ENCODE measurements around the gene KCTD16.

The KCTD16 gene

DNA sequence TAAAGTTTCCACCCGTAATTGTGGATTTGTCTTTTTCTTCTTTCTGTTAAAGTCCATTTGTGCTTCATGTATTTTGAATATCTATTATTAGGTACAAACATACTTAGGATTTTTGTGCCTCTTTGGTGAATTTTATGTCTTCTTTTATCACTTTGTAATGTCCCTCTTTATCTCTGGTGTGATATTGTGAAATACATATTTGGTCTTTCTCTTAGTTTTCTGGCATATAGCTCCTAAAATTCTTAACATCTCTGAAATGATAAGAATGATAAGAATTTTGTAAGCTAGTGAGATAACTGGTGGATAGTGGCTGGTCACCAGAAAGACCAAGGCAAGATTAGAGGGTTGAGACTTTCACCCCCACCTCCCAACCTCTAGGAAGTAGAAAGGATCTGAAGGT is 111.1 kb downstream of the KCTD16 start:
- no peak for DNase-seq (ENCODE audit: low spot score)
- TF ChIP-seq CTCF (IDR thresholded peaks at IDR 0.05; ENCODE audit: extremely low read depth, insufficient read depth, missing control alignments) = no peak
- in situ Hi-C loops (cut with MboI; ENCODE audit: low pct_unique_long_range_greater_than_20kb, low sequenced_read_pairs, unreplicated experiment) = no loop called here

DNA sequence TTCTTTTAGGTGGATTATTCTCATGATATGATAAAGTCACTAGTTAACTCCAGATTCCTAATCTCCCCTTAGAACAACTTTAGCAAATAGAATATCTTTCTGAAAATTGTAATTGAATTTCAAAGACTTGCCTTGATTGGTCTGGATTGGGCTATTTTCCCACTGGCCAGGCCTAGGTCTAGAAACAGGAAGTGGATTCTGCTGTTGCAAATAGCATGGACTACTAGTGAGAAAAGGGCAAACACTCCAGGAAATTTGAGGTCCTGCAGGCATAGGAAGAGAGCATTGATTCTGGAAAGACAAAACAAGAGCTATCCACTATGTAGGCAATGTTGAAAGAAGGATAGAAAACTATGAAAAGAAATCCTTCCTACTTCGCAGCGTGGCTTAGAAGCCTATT is 113.4 kb downstream of the KCTD16 start:
- no peak for DNase-seq (ENCODE audit: low spot score)
- in situ Hi-C loops (cut with MboI; ENCODE audit: low pct_unique_long_range_greater_than_20kb, low sequenced_read_pairs, unreplicated experiment) = no loop called here
- no peak for TF ChIP-seq CTCF (IDR thresholded peaks at IDR 0.05; ENCODE audit: extremely low read depth, insufficient read depth, missing control alignments)

DNA sequence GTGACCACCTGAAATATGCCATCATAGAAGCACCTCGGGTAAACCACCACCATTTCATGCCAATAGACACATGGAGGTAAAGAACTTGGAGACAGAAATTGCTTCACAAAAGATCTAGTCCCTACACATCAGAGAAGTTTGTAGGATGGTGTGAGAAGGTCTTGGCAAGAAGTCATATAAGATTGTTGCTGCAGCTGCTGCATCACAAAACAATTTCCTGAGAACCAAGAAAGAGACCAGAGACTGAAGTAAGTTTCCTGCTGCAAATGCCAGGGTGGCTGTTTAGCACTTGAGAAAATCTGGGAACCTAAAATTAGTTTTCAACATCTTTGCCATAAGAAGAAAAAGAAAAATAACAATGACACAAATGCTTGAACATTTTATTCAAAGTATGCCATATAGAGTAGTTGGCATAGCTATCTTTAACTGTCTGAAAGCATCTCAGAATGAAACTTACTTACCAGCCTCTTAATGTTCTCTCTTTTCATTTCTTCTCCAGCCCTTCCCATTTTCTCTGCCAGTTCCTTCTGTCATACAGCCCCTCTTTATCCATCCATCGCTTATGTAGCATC is 114.3 kb downstream of the KCTD16 start:
- no peak for TF ChIP-seq CTCF (IDR thresholded peaks at IDR 0.05; ENCODE audit: extremely low read depth, insufficient read depth, missing control alignments)
- in situ Hi-C loops (cut with MboI; ENCODE audit: low pct_unique_long_range_greater_than_20kb, low sequenced_read_pairs, unreplicated experiment) = no loop called here
- no peak for DNase-seq (ENCODE audit: low spot score)

DNA sequence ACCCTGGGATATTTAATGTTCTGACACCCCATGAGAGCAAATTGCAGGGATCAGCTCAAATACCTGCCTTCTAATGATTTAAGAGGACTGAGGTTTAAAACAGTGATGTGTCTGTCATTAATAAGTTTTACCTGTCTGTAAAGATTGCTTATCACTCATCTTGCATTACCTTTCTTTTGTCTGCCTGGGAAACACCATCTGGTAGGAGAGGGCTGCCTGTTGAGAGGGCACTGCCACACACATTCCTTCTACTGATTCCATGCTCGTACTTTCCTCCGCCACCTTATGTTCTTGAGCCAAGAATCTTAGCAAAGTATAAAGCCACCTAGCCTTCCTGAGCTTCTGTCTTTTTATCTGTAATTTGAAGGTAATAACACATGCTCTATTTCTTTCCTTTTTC is 118.6 kb downstream of the KCTD16 start:
- no peak for TF ChIP-seq CTCF (IDR thresholded peaks at IDR 0.05; ENCODE audit: extremely low read depth, insufficient read depth, missing control alignments)
- DNase-seq (ENCODE audit: low spot score) = no peak
- in situ Hi-C loops (cut with MboI; ENCODE audit: low pct_unique_long_range_greater_than_20kb, low sequenced_read_pairs, unreplicated experiment) = no loop called here

DNA sequence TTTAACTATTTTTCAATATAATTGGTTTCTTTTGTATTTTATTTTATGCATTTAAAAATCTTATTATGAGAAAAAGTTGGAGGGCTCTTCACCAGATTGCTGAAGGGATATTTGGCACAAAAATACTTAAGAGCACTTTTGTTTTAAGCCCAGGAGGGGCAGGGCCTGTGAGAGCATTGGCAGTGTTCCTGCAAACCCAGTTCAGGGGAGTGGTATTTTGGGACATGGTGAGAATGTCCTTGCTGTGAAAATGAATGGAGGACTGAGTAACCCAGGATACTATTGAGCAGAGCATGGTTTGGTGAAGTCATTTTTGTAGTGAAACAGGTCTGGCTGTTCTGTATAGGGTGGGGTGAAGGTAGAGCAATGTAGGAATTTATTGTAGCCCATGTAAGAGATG is 121.4 kb downstream of the KCTD16 start:
- in situ Hi-C loops (cut with MboI; ENCODE audit: low pct_unique_long_range_greater_than_20kb, low sequenced_read_pairs, unreplicated experiment) = no loop called here
- no peak for TF ChIP-seq CTCF (IDR thresholded peaks at IDR 0.05; ENCODE audit: extremely low read depth, insufficient read depth, missing control alignments)
- no peak for DNase-seq (ENCODE audit: low spot score)

DNA sequence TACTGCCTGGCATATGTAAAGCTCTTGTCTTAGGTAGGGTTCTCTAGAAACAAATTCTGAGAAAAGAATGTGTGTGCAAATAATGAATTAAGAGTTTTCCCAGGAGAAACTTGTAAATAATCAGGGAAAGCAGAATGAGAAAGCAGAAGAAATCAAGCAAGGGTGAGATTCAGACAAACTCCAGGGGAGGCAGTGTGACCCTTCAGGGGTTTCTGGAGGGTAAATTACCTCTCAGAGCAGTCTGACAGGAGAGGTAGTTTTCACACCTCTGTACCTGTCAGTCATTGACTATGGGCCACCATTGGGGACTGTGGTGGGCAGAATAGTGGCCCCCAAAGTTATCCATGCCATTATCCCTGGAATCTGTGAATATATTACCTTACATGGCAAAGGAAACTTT is 124.6 kb downstream of the KCTD16 start:
- no peak for TF ChIP-seq CTCF (IDR thresholded peaks at IDR 0.05; ENCODE audit: extremely low read depth, insufficient read depth, missing control alignments)
- DNase-seq (ENCODE audit: low spot score) = no peak
- in situ Hi-C loops (cut with MboI; ENCODE audit: low pct_unique_long_range_greater_than_20kb, low sequenced_read_pairs, unreplicated experiment) = no loop called here

GRCh38 chr5:144297081-144297480 is 126.4 kb downstream of the KCTD16 start:
- no peak for DNase-seq (ENCODE audit: low spot score)
- in situ Hi-C loops (cut with MboI; ENCODE audit: low pct_unique_long_range_greater_than_20kb, low sequenced_read_pairs, unreplicated experiment) = no loop called here
- no peak for TF ChIP-seq CTCF (IDR thresholded peaks at IDR 0.05; ENCODE audit: extremely low read depth, insufficient read depth, missing control alignments)
